Measurements from ENCODE around the gene KCNQ1.

Gene KCNQ1

GRCh38 chr11:2530131-2530854 is 85.5 kb downstream of the KCNQ1 start:
- no peak for TF ChIP-seq GATA3 (IDR thresholded peaks at IDR 0.05; ENCODE audit: low read depth, low read length)

GRCh38 chr11:2530855-2531200 is 86.0 kb downstream of the KCNQ1 start:
- TF ChIP-seq GATA2 (IDR thresholded peaks at IDR 0.05; ENCODE audit: low read depth, low read length) (no peak), GATA3 (IDR thresholded peaks at IDR 0.05; ENCODE audit: low read depth, low read length) (no peak)

- no peak for TF ChIP-seq GATA3 (IDR thresholded peaks at IDR 0.05; ENCODE audit: low read depth, low read length)
- no peak for TF ChIP-seq GATA2 (IDR thresholded peaks at IDR 0.05; ENCODE audit: low read depth, low read length)
These were observed 86.6 kb downstream of the KCNQ1 start for GRCh38 chr11:2531277-2531986.

- TF ChIP-seq GATA2 (IDR thresholded peaks at IDR 0.05; ENCODE audit: low read depth, low read length) (no peak), GATA3 (IDR thresholded peaks at IDR 0.05; ENCODE audit: low read depth, low read length) (no peak)
These were observed 87.3 kb downstream of the KCNQ1 start for GRCh38 chr11:2531987-2532703.

- TF ChIP-seq GATA3 (IDR thresholded peaks at IDR 0.05; ENCODE audit: low read depth, low read length) = no peak
- TF ChIP-seq GATA2 (IDR thresholded peaks at IDR 0.05; ENCODE audit: low read depth, low read length) = no peak
These were observed 88.1 kb downstream of the KCNQ1 start for GRCh38 chr11:2532704-2533586.

GRCh38 chr11:2533587-2534133 is 88.9 kb downstream of the KCNQ1 start:
- TF ChIP-seq GATA3 (IDR thresholded peaks at IDR 0.05; ENCODE audit: low read depth, low read length) (no peak), GATA2 (IDR thresholded peaks at IDR 0.05; ENCODE audit: low read depth, low read length) (no peak)

GRCh38 chr11:2534134-2534956 is 89.5 kb downstream of the KCNQ1 start:
- TF ChIP-seq GATA3 (IDR thresholded peaks at IDR 0.05; ENCODE audit: low read depth, low read length) = no peak
- no peak for TF ChIP-seq GATA2 (IDR thresholded peaks at IDR 0.05; ENCODE audit: low read depth, low read length)

GRCh38 chr11:2534957-2535672 is 90.3 kb downstream of the KCNQ1 start:
- TF ChIP-seq GATA2 (IDR thresholded peaks at IDR 0.05; ENCODE audit: low read depth, low read length) = no peak
- no peak for TF ChIP-seq GATA3 (IDR thresholded peaks at IDR 0.05; ENCODE audit: low read depth, low read length)

GRCh38 chr11:2535673-2536439 is 91.0 kb downstream of the KCNQ1 start:
- TF ChIP-seq GATA3 (IDR thresholded peaks at IDR 0.05; ENCODE audit: low read depth, low read length) (no peak), GATA2 (IDR thresholded peaks at IDR 0.05; ENCODE audit: low read depth, low read length) (no peak)

- TF ChIP-seq GATA2 (IDR thresholded peaks at IDR 0.05; ENCODE audit: low read depth, low read length) (no peak), GATA3 (IDR thresholded peaks at IDR 0.05; ENCODE audit: low read depth, low read length) (no peak)
These were observed 91.7 kb downstream of the KCNQ1 start for GRCh38 chr11:2536440-2536989.

GRCh38 chr11:2537010-2537705 is 92.3 kb downstream of the KCNQ1 start:
- TF ChIP-seq GATA2 (IDR thresholded peaks at IDR 0.05; ENCODE audit: low read depth, low read length) = no peak
- no peak for TF ChIP-seq GATA3 (IDR thresholded peaks at IDR 0.05; ENCODE audit: low read depth, low read length)
